ENCODE measurements around the gene ZNF234. TPM values are rescaled to one million over a fixed set of nuclear protein-coding genes. Genes with fewer than 3 reads are reported as not detected.
A peak's percentile ranks its signal among the peaks of the same experiment; 100 is the strongest.

Gene ZNF234
- total RNA-seq (24.1 and 27.5 TPM in 2 replicates), polyA plus RNA-seq (2.1 and 3.1 TPM in 2 replicates), polyA minus RNA-seq (3.3 and 5.4 TPM in 2 replicates)
- 16.2 TPM for total RNA-seq (2013)

DNA sequence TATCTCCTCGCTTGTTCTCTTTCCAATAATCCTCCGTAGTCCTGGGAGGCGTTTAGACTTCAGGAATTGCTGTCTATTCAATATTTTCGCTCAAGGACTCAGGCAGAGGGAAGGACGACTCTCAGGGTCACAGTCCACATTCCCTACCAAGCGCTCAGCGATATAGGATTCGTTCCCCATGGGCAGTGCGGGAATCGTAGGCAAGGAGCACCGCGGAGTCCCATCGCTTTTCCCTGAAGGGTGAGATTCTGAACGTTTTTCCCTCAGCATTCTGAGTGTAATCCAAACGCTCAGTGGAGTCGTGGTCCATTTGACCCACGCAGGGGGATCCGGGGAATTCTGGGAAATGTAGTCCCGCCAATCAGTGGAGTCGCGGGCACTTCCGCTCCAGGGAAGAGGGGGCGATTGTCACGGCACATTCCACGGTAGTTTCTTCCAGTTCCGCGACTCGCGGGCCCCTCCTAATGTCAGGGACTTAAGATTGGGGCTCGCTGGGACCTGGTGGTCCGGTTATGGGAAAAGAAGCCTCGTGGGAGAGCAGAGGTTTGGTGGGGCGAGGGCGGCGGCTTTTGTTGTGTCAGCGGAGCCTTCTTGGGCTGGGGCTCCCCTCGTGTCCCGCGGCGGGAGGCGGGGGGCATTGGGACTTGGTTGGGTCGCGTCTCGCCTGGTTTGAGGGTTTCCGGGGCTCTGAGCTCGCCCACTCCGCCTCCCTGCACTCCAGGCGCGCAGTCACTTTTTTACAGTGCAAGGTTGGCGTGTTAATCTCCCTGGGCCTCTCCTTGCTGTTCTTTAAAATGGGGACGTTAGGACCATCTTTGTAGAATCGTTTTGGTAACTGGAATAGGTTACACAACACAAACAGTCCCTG is at the start of gene ZNF234:
ZNF234 (plus strand) TSS at position 364 of the 868 bp plus-strand sequence. CDS start 3,079 bp downstream, outside the sequence.
- H3K9me3 ChIP-seq (ENCODE audit: control extremely low read depth in 1 of 3, control insufficient read depth in 2 of 3, insufficient read depth in 1 of 3, low read length in 2 of 3) = no peaks in the 10 kb centered on the region
- H3K4me1 ChIP-seq (ENCODE audit: control insufficient read depth in 2 of 2, insufficient read depth in 2 of 2, low read length in 2 of 2) = peaks cover 13 to 15% of the 10 kb centered on the region in 2 donors
- peaks cover 27% of the 10 kb centered on the region for H3K4me1 Mint-ChIP-seq
- H3K36me3 ChIP-seq (replicated peaks in 1 of 2; ENCODE audit: control extremely low read depth in 1 of 2, control insufficient read depth in 1 of 2, extremely low read depth in 1 of 2, insufficient read depth in 2 of 2, low read length in 1 of 2) = peaks cover 4 to 9% of the 10 kb centered on the region in 2 experiments
- 1% methylated on average over 51 of the region's 52 CpGs for WGBS (ENCODE audit: insufficient coverage)
- peak within 1 kb of the TSS; percentile 64 to 93 (median 81) for H3K4me3 ChIP-seq (ENCODE audit: control extremely low read depth in 1 of 5, extremely low read depth in 1 of 5, insufficient read depth in 1 of 5, low read depth in 2 of 5, low read length in 4 of 5)
- H2AFZ ChIP-seq (ENCODE audit: insufficient read depth, low read depth, low read length, poor library complexity, severe bottlenecking) = peak within 1 kb of the TSS; percentile 96
- H3K4me3 Mint-ChIP-seq = peak within 1 kb of the TSS; percentile 93
- peak within 1 kb of the TSS; percentile 81 for H3K4me2 ChIP-seq (replicated peaks; ENCODE audit: low read depth, low read length, poor library complexity, severe bottlenecking)
- DNase-seq = peak; percentile 81
- peak within 1 kb of the TSS; percentile 87 for H3K27ac Mint-ChIP-seq
- CTCF ChIA-PET = no interaction called here
- H3K9me3 Mint-ChIP-seq (ENCODE audit: insufficient read depth) = no peaks in the 10 kb centered on the region
- H3K27me3 Mint-ChIP-seq = no peaks in the 10 kb centered on the region
- H4K20me1 ChIP-seq (ENCODE audit: control insufficient read depth, insufficient read depth, low read length, poor library complexity, severe bottlenecking) = no peaks in the 10 kb centered on the region
- TF ChIP-seq EZH2 (IDR thresholded peaks at IDR 0.05; ENCODE audit: borderline replicate concordance, insufficient read depth, low read depth, low read length, poor library complexity, severe bottlenecking) = no peak
- TF ChIP-seq, protein P1, sequence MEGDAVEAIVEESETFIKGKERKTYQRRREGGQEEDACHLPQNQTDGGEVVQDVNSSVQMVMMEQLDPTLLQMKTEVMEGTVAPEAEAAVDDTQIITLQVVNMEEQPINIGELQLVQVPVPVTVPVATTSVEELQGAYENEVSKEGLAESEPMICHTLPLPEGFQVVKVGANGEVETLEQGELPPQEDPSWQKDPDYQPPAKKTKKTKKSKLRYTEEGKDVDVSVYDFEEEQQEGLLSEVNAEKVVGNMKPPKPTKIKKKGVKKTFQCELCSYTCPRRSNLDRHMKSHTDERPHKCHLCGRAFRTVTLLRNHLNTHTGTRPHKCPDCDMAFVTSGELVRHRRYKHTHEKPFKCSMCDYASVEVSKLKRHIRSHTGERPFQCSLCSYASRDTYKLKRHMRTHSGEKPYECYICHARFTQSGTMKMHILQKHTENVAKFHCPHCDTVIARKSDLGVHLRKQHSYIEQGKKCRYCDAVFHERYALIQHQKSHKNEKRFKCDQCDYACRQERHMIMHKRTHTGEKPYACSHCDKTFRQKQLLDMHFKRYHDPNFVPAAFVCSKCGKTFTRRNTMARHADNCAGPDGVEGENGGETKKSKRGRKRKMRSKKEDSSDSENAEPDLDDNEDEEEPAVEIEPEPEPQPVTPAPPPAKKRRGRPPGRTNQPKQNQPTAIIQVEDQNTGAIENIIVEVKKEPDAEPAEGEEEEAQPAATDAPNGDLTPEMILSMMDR (IDR thresholded peaks at IDR 0.05) = no peak
- POLR2A ChIA-PET = interaction anchor here (1.2 kb wide), 1 partner anchor 23 kb away, joined by 4 read pairs; the partner anchor contains the start of gene ZNF226
- peak within 1 kb of the TSS; percentile 61 to 77 for H3K27ac ChIP-seq (ENCODE audit: low read length in 2 of 2)
- ATAC-seq (ENCODE audit: low read depth) = peak; percentile 95
- no peaks in the 10 kb centered on the region for H3K27me3 ChIP-seq (replicated peaks in 1 of 4; ENCODE audit: control extremely low read depth in 1 of 4, control insufficient read depth in 3 of 4, insufficient read depth in 4 of 4, low read length in 3 of 4)
- H3K79me2 ChIP-seq (ENCODE audit: control insufficient read depth, insufficient read depth, low read length) = peaks cover 17% of the 10 kb centered on the region
- intact Hi-C loops (cut with micrococcal nuclease) = loop anchor here (1.0 kb wide), 5 partner anchors 24 to 164 kb away; partner anchors contain the start of genes ZNF224, ZNF225, ZNF226 and ZNF235
- H3K9ac ChIP-seq (ENCODE audit: low read length) = peak within 1 kb of the TSS; percentile 80

DNA sequence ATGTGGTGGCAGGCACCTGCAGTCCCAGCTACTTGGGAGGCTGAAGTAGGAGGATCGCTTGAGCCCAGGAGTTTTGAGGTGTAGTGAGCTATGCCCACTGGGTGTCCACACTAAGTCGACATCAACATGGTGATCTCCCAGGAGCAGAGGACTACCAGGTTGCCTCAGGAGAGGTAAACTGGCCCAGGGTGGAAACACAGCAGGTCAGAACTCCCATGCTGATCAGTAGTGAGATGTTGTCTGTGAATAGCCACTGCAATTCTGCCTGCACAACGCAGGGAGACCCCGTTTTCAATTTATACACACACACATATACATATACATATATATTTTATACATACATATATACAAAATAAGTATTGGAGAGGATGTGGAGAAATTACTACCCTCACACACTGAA is 49.2 kb upstream of the ZNF234 start:
- Histone ChIP-seq H3K9ac (ENCODE audit: low read length) (no peak overlapping the region), H3K4me1 (ENCODE audit: control insufficient read depth in 2 of 2, insufficient read depth in 2 of 2, low read length in 2 of 2) (peaks cover 4 to 9% of the 10 kb centered on the region in 2 donors), H3K27ac (ENCODE audit: low read length in 2 of 2) (no peak overlapping the region), H3K4me2 (replicated peaks; ENCODE audit: low read depth, low read length, poor library complexity, severe bottlenecking) (no peak overlapping the region), H3K4me3 (ENCODE audit: control extremely low read depth in 1 of 5, extremely low read depth in 1 of 5, insufficient read depth in 1 of 5, low read depth in 2 of 5, low read length in 4 of 5) (no peak overlapping the region), H2AFZ (ENCODE audit: insufficient read depth, low read depth, low read length, poor library complexity, severe bottlenecking) (no peak overlapping the region), H3K36me3 (replicated peaks in 1 of 2; ENCODE audit: control extremely low read depth in 1 of 2, control insufficient read depth in 1 of 2, extremely low read depth in 1 of 2, insufficient read depth in 2 of 2, low read length in 1 of 2) (peaks cover under 1 to 7% of the 10 kb centered on the region in 2 experiments), H4K20me1 (ENCODE audit: control insufficient read depth, insufficient read depth, low read length, poor library complexity, severe bottlenecking) (no peaks in the 10 kb centered on the region), H3K79me2 (ENCODE audit: control insufficient read depth, insufficient read depth, low read length) (peaks cover 21% of the 10 kb centered on the region), H3K27me3 (replicated peaks in 1 of 4; ENCODE audit: control extremely low read depth in 1 of 4, control insufficient read depth in 3 of 4, insufficient read depth in 4 of 4, low read length in 3 of 4) (no peaks in the 10 kb centered on the region), H3K9me3 (ENCODE audit: control extremely low read depth in 1 of 3, control insufficient read depth in 2 of 3, insufficient read depth in 1 of 3, low read length in 2 of 3) (no peaks in the 10 kb centered on the region)
- intact Hi-C loops (cut with micrococcal nuclease) = loop anchor here (10.0 kb wide), 1 partner anchor 313 kb away; the partner anchor contains the start of gene ZNF285
- Mint-ChIP-seq H3K4me3 (no peak overlapping the region), H3K4me1 (peaks cover 16% of the 10 kb centered on the region), H3K9me3 (ENCODE audit: insufficient read depth) (no peaks in the 10 kb centered on the region), H3K27ac (no peak overlapping the region), H3K27me3 (no peaks in the 10 kb centered on the region)
- TF ChIP-seq, protein P1 (IDR thresholded peaks at IDR 0.05) = no peak
- no peak for TF ChIP-seq EZH2 (IDR thresholded peaks at IDR 0.05; ENCODE audit: borderline replicate concordance, insufficient read depth, low read depth, low read length, poor library complexity, severe bottlenecking)
- WGBS (ENCODE audit: insufficient coverage) = 75% methylated on average over 2 of the region's 4 CpGs
- ATAC-seq (ENCODE audit: low read depth) = no peak
- ChIA-PET POLR2A (no interaction called here), CTCF (no interaction called here)
- DNase-seq = no peak
